Common myeloid progenitor, CD34-positive (primary cell): ENCODE results near the gene MCAM.

ENCODE experiments used
- CTCF ChIA-PET: fragments of 350-600 bp; sonication (Branson Sonifier 250); formaldehyde crosslinking; loops from one replicate; lab custom pipeline; 2021; ENCODE audit warnings: antibody characterized with exemption; lab: Charles Lee
- POLR2A ChIA-PET: fragments of 350-600 bp; sonication (Branson Sonifier 250); formaldehyde crosslinking; loops from one replicate; lab custom pipeline; 2021; ENCODE audit warnings: antibody characterized with exemption; lab: Charles Lee
- DNase-seq, 3 donors: peaks; one replicate each; pipeline versions ENCODE4 v3.0.0 to v3.0.0-alpha.2; 2013
- H3K27ac ChIP-seq, 2 experiments: 1 replicate in 1 of 2; 2 replicates in 1 of 2; pipeline ENCODE4 v1.7.0; 2013; ENCODE audit warnings: inconsistent platforms in 2 of 2, low read length in 2 of 2, mild to moderate bottlenecking in 2 of 2, low read depth in 1 of 2, moderate library complexity in 1 of 2; ENCODE audit not compliant: severe bottlenecking in 2 of 2, insufficient read depth in 1 of 2, poor library complexity in 1 of 2
- H3K27me3 ChIP-seq, 5 experiments: replicated peaks in 2 of 5; 1 replicate in 3 of 5; 2 replicates in 2 of 5; pipeline versions ENCODE4 v1.6.1 to v1.7.0; 2013; ENCODE audit warnings: low read length in 4 of 5, mild to moderate bottlenecking in 2 of 5, moderate library complexity in 2 of 5, inconsistent platforms in 1 of 5; ENCODE audit not compliant: insufficient read depth in 5 of 5, control insufficient read depth in 4 of 5
- H3K36me3 ChIP-seq, 4 experiments: 1 replicate in 2 of 4; 2 replicates in 2 of 4; pipeline versions ENCODE4 v1.6.1 to v1.7.0; 2013; ENCODE audit warnings: low read length in 3 of 4, control low read depth in 1 of 4, mild to moderate bottlenecking in 1 of 4; ENCODE audit not compliant: control insufficient read depth in 4 of 4, insufficient read depth in 4 of 4
- H3K4me1 ChIP-seq, 4 experiments: 1 replicate in 3 of 4; 2 replicates in 1 of 4; pipeline versions ENCODE4 v1.6.1 to v1.7.1; 2013; ENCODE audit warnings: low read length in 3 of 4, mild to moderate bottlenecking in 3 of 4, control low read depth in 1 of 4, inconsistent platforms in 1 of 4, moderate library complexity in 1 of 4; ENCODE audit not compliant: control insufficient read depth in 4 of 4, insufficient read depth in 4 of 4; ENCODE audit errors: control extremely low read depth in 1 of 4
- H3K4me3 ChIP-seq, 7 experiments: 1 replicate in 4 of 7; 2 replicates in 3 of 7; pipeline versions ENCODE4 v1.5.1 to v1.7.0; 2013; ENCODE audit warnings: mild to moderate bottlenecking in 7 of 7, low read length in 6 of 7, moderate library complexity in 6 of 7, inconsistent platforms in 2 of 7, low read depth in 2 of 7, control low read depth in 1 of 7; ENCODE audit not compliant: insufficient read depth in 4 of 7, control insufficient read depth in 1 of 7; ENCODE audit errors: extremely low read depth in 1 of 7
- H3K9me3 ChIP-seq, 5 experiments: 1 replicate in 4 of 5; 2 replicates in 1 of 5; pipeline versions ENCODE4 v1.6.1 to v1.7.1; 2013; ENCODE audit warnings: low read length in 4 of 5, mild to moderate bottlenecking in 2 of 5, inconsistent platforms in 1 of 5, low read depth in 1 of 5, moderate library complexity in 1 of 5; ENCODE audit not compliant: control insufficient read depth in 4 of 5, insufficient read depth in 2 of 5; ENCODE audit errors: control extremely low read depth in 1 of 5
- WGBS: methylation state at CpG from one replicate; pipeline ENCODE4 v1.1.5; 2013; ENCODE audit not compliant: insufficient coverage; 5-methylcytosine and 5-hydroxymethylcytosine counted together

The MCAM gene

DNA sequence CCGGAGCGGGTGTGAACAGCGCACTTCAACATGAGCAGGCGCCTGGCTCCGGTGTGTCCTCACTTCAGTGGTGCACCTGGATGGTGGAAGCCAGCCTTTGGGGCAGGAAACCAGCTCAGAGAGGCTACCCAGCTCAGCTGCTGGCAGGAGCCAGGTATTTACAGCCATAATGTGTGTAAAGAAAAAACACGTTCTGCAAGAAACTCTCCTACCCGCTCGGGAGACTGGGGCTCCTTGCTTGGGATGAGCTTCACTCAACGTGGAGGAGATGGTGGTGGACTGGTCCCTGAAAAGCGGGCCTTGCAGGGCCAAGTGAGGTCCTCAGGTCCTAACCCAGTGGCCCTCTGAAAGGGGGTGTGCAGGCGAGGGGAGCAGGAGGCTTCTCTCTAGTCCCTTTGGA lies 7.5 kb downstream of the MCAM start:
- POLR2A ChIA-PET: no interaction called here
- peaks cover 0 to 6% (median 0%) of the 10 kb centered on the region in 4 experiments for H3K4me1 ChIP-seq
- H3K27me3 ChIP-seq: peaks cover 0 to 9% (median 3%) of the 10 kb centered on the region in 5 experiments
- CTCF ChIA-PET: interaction anchor here (1.1 to 4.7 kb wide), 5 partner anchors 12 to 171 kb away, joined by 3 to 25 read pairs (median 4); no protein-coding TSS in a partner anchor
- H3K4me3 ChIP-seq: no peak overlapping the region
- peaks cover 0 to 10% (median 6%) of the 10 kb centered on the region in 4 experiments for H3K36me3 ChIP-seq
- H3K27ac ChIP-seq: no peak overlapping the region
- DNase-seq: no peak
- no peaks in the 10 kb centered on the region for H3K9me3 ChIP-seq
- 98% methylated on average over 8 of the region's 11 CpGs for WGBS

DNA sequence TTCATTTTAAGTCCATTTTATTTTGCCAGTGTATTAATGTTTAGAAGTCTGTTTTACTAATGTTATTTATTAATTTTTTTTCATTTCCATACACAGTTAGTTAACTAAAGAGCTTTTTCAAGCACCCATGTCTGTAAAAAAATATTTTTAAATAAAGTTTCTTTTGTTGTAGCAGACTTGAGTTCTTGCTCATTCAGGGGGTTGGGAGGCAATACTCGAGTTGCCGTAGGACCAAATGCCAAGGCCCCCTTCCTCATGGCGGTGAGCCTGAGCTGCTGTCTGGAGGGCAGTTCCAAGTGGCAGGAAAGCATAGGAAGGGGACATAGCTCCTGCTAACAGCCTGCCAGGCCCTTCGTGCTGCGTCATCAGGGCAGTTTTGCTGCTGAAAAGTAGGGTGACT lies 9.0 kb downstream of the MCAM start:
- Histone ChIP-seq H3K27me3 (peaks cover 0 to 4% (median 0%) of the 10 kb centered on the region in 5 experiments), H3K9me3 (no peaks in the 10 kb centered on the region), H3K4me3 (no peak overlapping the region), H3K27ac (no peak overlapping the region), H3K36me3 (peaks cover 5 to 22% (median 17%) of the 10 kb centered on the region in 4 experiments), H3K4me1 (peaks cover 0 to 6% (median 0%) of the 10 kb centered on the region in 4 experiments)
- ChIA-PET POLR2A (interaction anchor here (1.5 kb wide), 1 partner anchor 11 kb away, joined by 6 read pairs; no protein-coding TSS in a partner anchor), CTCF (interaction anchor here (0.6 to 4.7 kb wide), 5 partner anchors 9 to 1305 kb away, joined by 3 to 25 read pairs (median 5); partner anchors contain the start of gene MCAM)
- DNase-seq: no peak
- 93% methylated on average over 4 of the region's 5 CpGs for WGBS

GRCh38 chr11:119307219-119307618 lies 9.7 kb downstream of the MCAM start:
- H3K36me3 ChIP-seq: peaks cover 8 to 28% (median 20%) of the 10 kb centered on the region in 4 experiments
- peaks cover 0 to under 1% (median 0%) of the 10 kb centered on the region in 5 experiments for H3K27me3 ChIP-seq
- no CpG with 5 or more reads among the region's 1 CpG for WGBS
- H3K4me1 ChIP-seq: peaks cover 0 to 6% (median 0%) of the 10 kb centered on the region in 4 experiments
- ChIA-PET CTCF (interaction anchor here (0.5 to 4.7 kb wide), 5 partner anchors 10 to 300 kb away, joined by 3 to 25 read pairs (median 5); partner anchors contain the start of gene MCAM), POLR2A (interaction anchor here (1.5 kb wide), 1 partner anchor 11 kb away, joined by 6 read pairs; no protein-coding TSS in a partner anchor)
- no peak for DNase-seq
- H3K9me3 ChIP-seq: no peaks in the 10 kb centered on the region
- no peak overlapping the region for H3K4me3 ChIP-seq
- H3K27ac ChIP-seq: no peak overlapping the region

- ChIA-PET POLR2A (no interaction called here), CTCF (interaction anchor here (0.7 to 4.7 kb wide), 3 partner anchors 11 to 70 kb away, joined by 3 to 25 read pairs (median 20); partner anchors contain the start of gene MCAM)
- 94% methylated on average over 2 of the region's 5 CpGs for WGBS
- no peak for DNase-seq
- H3K4me1 ChIP-seq: peaks cover 0 to 6% (median 0%) of the 10 kb centered on the region in 4 experiments
- no peaks in the 10 kb centered on the region for H3K9me3 ChIP-seq
- no peak overlapping the region for H3K27ac ChIP-seq
- no peaks in the 10 kb centered on the region for H3K27me3 ChIP-seq
- H3K4me3 ChIP-seq: no peak overlapping the region
- H3K36me3 ChIP-seq: peaks cover 13 to 36% (median 23%) of the 10 kb centered on the region in 4 experiments
Observed at GRCh38 chr11:119306373-119306890, 10.5 kb downstream of the MCAM start.

DNA sequence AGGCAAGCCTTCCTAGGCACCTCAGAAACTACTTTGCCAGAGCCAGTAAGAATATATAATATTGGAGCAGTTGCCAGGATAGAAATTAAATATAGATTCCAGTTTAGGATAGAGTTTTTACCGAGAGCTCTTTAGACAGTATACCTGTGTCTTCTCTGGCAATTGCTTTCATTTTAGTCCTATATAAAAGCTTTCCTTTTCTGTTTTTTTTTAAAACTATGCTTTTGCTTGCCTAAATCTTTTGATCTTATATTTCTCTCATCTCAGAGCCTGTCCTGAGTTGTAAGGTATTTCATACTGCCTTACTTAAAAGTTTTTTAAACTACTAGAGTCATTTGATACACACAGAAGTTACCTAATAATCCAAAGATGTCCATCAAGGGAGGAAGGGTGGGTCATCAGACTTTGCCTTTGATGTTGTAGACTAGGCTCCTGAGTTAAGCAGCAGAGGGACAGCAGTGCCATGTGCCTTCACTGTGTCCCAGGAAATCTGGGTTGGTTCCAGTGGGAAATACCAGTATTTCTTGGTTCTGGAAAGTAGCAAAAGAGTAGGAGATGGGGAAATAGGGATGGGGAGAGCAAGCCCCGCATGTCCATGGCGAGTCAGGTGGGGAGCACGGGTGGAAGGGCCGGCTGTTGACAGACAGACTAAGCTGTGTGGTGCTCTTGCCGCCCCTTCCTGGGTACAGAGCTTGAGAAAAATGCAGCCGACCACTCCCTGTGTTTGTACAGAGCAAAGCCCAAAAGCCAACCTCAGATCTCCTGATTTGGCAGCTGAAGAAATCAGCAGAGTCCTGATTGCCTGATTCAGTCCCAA lies 11.2 kb downstream of the MCAM start:
- Histone ChIP-seq H3K36me3 (peaks cover 16 to 42% (median 30%) of the 10 kb centered on the region in 4 experiments), H3K4me1 (peaks cover 0 to 6% (median 0%) of the 10 kb centered on the region in 4 experiments), H3K27ac (no peak overlapping the region), H3K4me3 (no peak overlapping the region), H3K9me3 (no peaks in the 10 kb centered on the region), H3K27me3 (no peaks in the 10 kb centered on the region)
- no peak for DNase-seq
- POLR2A ChIA-PET: no interaction called here
- CTCF ChIA-PET: interaction anchor here (1.2 to 4.7 kb wide), 3 partner anchors 12 to 85 kb away, joined by 3 to 25 read pairs (median 20); partner anchors contain the start of gene MCAM
- WGBS: 96% methylated on average over 6 of the region's 7 CpGs

DNA sequence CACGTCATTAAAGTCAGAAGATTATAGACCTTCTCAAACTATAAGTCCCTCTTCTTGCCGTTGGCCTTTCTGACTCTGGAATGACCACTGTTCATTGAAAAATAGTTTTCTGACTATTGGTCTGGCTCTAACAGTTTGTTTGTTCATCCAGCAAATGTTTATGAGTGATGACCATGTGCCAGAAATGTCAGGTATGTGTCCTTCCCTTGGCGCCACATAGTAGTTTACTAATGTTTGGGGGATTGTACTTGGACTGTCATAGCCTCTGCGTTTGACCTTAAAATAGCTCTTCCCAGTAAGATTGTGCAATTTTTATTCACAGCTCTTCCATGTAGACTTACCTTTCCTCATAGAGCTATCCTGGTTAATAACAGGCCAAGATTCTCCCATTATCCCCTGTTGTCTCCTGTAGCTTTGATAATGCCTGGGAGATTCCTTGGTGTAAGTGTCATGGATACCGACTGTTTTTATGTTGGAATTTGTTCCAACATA lies 13.7 kb downstream of the MCAM start:
- DNase-seq: no peak
- CTCF ChIA-PET: interaction anchor here (1.2 kb wide), 1 partner anchor 20 kb away, joined by 4 read pairs; no protein-coding TSS in a partner anchor
- H3K27me3 ChIP-seq: no peaks in the 10 kb centered on the region
- 100% methylated on average over 1 of the region's 5 CpGs for WGBS
- no peaks in the 10 kb centered on the region for H3K9me3 ChIP-seq
- POLR2A ChIA-PET: no interaction called here
- H3K27ac ChIP-seq: no peak overlapping the region
- H3K4me1 ChIP-seq: peaks cover 0 to 6% (median 0%) of the 10 kb centered on the region in 4 experiments
- no peak overlapping the region for H3K4me3 ChIP-seq
- H3K36me3 ChIP-seq: peaks cover 22 to 67% (median 47%) of the 10 kb centered on the region in 4 experiments
